ENCODE measurements around the gene CBLL1.

Gene CBLL1

DNA sequence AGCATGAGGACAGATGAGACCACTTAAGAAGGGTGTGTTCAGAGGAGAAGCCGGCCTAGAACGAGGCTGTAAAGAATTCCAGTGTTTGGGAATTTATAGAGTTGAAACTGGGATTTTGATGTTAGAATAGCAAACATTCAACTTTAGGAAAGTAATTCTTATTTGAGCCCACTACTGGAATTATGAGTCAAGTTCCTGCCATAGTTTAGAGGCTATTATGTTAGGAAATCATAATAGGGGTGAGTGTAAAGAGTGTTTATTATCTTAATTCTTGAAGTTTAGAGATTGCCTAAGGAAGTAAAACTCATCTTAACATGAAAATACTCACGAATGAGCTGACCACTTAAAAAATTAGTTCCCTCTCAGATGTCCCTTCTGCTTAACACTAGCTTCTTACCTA lies 2.1 kb downstream of the CBLL1 start:
- DNase-seq = no peak

DNA sequence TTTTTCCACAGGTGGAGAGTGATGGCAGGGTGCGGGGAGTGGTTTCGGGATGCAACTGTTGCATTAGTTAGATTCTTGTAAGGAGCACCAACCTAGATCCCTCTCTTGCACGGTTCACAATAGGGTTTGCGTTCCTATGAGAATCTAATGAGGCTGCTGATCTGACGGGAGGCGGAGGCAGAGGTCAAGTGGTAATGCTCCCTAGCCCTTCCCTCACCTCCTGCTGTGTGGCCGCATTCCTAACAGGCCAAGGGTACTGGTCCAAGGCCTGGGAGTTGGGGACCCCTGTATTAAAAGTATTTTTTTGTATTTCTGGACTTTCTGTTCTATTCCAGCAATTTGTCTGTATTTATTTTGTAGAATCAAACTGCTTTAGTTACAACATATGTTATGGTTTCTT lies 7.2 kb downstream of the CBLL1 start:
- DNase-seq = no peak

DNA sequence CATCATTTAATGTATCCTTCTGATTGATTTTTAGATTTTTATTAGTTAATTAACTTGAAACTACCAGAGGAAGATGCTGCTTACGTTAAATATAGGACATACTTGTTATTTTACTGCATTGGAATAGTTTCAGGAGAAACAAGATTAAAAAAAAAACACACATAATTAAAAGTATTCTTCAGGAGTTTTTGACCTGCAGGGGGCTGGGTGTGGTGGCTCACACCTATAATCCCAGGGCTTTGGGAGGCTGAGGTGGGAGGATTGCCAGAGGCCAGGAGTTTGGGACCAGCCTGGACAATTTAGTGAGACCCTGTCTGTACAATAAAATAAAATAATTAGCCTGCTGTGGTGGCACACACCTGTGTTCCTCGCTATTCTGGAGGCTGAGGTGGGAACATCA lies 10.7 kb downstream of the CBLL1 start:
- peak; percentile 4 for DNase-seq

DNA sequence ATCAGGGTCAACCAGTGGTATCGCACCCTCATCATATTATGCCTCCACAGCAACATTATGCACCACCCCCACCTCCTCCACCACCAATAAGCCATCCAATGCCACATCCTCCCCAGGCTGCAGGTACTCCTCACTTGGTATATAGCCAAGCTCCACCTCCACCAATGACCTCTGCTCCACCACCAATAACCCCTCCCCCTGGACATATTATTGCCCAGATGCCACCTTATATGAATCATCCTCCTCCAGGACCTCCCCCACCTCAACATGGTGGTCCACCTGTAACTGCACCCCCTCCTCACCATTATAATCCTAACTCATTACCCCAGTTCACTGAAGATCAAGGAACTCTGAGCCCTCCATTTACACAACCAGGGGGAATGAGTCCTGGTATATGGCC lies 14.7 kb downstream of the CBLL1 start:
- DNase-seq = no peak

DNA sequence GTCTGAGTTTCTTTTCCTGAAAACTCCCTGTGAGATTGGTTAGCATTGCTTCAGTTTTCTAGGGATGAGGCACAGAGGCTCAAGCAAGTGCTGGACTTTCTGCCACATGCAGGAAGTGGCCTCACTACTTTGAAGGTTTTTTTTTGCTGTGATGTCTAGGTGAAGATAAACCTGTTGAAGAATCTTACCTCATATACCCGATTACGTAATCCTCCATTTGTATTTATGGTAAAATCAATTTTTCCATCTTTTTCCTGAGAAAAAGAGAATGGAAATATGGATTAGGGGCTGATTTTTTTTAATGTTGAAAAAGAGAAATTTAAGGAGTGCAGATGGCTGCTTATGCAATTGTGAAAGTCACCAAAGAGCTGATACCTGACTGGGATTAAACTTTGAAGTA lies 23.4 kb downstream of the CBLL1 start:
- no peak for DNase-seq

DNA sequence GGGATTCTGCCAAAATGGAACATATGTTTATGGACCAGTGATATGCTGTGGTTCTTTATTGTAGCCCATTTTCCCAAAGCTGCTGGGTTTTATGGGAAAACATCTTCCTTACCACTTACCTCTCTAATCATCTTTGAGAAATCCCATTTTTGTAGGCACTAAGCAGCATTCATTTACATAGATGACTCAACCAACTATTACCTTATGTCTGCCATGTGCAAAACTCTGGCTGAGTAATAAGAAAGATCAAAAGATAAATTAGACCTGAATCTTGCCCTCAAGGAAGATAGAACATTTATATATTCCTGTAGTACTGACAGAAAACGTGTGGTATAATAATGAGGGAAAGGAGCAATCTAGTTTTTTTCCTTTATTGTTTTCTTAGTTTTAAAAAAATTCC lies 24.3 kb downstream of the CBLL1 start:
- no peak for DNase-seq

DNA sequence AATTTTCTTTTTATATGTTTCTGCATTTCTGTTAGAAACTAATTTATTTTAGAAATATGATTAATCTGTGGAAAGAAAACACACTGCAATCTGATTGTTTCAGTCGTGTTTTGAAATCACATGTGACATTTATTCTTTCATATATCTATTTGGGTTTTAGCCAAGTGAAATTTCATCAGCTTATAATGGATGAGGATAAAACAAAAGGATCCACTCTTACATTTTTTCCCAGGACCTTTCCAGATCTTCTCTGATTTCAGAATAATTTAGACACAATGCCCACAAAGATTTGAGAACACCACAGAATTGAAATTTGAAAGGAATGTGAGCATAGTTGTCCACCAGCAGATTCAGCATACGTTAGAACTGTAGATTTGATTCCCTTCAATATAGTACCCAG lies 29.1 kb downstream of the CBLL1 start:
- no peak for DNase-seq

DNA sequence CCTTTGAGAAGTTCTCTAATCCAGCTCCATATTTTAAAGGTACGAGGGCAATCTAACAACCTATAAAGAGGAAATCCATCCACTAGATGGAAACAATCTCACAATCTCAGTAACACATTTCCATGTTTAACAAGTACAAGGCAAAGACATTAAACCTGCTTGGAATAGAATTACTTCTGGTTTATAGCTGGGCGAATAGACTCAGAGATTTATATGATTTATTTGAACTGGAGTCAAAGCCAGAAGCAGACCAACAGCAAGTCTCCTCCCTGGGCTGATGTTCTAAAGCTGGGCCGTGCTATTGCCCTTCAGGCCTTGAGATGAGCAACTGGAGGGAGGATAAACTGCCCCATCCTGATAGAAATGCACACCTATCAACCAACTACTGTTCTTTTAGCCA lies 33.8 kb downstream of the CBLL1 start:
- DNase-seq = no peak

DNA sequence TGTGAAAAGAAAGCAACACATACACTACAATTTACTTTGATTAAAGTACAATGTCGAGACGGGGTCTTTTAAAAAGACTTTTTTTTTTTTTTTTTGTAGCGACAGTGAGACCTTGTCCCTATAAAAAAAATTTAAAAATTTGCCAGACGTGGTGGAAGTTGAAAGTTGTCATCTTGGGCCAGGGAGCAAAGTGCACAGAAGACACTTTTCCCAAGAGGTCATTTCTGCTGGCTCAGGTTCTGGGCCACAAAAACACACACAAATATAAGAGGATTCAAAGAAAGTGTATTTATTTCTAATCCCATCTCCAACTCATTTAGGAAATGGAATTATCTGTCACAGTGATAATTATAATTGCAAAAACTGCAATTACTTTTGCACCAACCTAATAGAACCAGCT lies 34.3 kb downstream of the CBLL1 start:
- DNase-seq = no peak

DNA sequence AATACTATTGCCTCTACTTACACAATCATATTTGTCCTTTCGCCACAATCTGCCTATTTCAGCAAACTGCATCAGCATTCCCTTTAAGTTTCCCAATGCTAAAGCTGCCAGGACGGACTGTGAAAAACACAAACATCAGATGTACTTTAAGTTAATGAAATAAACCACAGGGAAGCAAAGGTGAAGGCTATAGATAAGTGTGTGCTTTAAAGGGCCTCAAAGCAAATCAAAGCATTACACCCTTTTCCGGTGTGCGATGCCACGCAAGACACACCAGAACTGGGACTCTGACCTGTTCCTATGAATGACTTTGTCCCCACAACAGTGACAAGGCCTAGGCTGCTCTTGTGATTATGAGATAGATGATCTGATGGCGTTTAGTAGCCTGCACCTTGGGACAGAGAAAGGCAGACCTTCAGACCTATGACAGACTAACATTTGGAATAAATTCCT lies 35.7 kb downstream of the CBLL1 start:
- DNase-seq = no peak

DNA sequence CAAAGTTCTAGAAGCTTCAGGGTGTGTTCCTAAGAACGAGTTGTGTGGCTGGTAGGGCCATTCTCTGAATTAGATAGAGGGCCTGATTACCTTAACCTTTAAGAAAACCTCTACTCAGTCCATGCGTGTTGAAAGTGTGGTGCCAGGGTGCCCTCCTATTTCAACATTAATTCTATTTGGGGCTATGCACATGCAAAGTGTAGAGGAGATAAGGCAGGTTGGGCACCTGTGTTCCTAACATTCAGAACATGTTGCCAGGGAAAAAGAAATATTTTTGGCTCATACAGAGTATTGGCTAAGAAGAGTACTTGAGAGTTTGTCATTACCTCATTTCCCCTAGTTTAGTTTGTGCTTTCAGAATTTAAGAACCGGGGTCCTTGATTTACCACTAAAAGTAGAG lies 38.4 kb downstream of the CBLL1 start:
- DNase-seq = no peak

DNA sequence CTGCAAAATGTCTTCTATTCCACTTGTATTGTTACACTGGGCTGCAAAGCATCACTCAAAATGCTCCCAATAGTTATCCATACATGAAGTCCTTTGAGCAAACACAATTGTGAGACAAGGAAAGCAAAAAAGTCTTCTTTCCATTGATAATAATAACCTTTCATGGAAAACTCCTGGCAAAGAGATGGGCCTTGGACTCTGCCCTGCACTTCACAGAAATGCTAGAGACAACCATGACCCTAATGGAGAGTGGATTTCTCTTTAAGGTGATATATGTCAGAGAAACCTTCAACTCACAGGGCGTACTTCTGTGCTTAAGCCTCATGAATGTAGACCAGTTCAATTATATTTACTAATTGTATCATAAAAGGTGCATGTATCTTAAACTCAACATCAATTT lies 39.7 kb downstream of the CBLL1 start:
- no peak for DNase-seq

DNA sequence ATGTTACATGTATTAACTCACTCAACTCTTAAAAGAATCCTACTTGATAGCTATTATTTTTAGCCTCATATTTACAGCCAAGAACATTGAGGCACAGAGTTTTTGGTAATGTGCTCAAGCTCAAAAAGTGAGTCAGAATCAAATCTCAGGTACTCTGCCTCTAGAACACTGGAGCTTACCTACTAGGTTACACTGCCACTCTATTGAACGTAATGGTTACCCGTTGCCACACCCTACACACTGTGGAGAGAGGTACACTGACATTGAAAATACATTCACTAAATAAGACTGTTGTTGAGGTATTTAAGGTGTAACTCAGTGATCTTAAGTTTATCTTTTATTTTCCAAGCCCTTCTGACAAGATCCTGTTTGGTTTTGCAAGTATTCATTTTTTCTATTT lies 41.2 kb downstream of the CBLL1 start:
- DNase-seq = no peak

DNA sequence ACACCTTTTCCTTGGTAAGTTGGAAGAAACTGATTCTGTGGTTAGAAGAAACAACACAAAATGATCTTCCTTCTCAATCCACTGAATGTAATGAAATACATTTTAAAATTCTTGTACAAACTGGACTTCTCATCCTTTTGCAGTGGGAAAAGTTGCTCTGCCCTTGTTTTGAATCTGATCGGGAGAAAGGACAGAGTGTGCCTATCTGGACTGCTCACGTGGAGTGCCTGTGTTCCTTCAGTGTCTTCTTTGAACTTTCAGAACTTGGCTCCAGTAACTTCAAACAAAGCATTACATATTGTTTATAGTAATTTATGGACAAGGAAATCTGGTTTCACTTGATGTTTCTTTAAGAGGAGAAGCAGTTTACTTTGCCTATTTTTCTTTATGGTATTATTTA lies 42.0 kb downstream of the CBLL1 start:
- no peak for DNase-seq

DNA sequence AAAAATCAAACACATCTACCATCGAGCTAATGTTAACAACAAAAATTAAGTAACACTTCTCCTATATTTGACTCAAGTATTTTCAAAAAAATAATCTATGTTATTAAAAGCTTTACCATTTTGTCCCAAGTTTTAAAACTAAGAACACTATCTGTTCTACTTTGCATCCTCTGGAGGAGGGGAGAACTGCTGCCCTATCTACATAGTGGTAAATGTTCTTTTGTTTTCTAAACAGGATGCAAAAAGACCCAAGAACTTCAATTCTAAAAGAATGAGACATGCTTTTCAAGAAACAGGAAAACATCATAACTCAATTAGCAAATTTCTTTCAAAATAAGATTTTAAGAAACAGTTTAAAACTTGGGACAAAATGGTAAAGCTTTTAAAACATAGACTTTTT lies 44.3 kb downstream of the CBLL1 start:
- no peak for DNase-seq

DNA sequence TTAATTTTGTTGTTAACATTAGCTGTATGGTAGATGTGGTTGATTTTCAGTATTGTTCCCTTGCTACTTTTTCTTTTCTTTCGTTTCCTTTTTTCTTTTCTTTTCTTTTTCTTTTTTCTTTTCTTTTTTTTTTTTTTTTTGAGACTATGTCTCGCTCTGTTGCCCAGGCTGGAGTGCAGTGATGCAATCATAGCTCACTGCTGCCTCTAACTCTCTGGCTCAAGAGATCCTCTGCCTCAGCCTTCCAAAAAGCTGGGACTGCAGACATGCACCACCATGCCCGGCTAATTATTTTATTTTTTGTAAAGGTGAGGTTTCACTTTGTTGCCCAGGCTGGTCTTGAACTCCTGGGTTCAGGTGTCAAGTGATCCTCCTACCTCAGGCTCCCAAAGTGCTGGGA lies 44.7 kb downstream of the CBLL1 start:
- DNase-seq = no peak

DNA sequence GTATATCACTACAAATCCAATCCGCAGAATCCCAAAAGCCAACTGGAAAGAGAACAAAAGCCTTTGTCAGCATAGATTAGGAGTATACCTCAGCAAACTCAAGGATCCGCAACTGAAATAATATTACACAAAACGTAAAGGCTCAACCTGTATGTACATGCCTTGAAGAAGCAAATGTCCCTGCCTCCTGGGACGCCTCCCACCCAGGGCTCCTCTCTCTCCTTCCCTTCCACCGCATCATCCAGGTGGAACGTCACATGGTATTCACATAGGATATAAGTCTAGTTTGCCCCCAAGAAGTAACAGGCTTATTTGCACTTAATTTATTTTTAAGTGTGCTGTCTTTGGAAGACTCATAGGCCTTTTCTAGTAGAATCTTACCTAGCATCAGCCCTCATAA lies 45.7 kb downstream of the CBLL1 start:
- DNase-seq = no peak

DNA sequence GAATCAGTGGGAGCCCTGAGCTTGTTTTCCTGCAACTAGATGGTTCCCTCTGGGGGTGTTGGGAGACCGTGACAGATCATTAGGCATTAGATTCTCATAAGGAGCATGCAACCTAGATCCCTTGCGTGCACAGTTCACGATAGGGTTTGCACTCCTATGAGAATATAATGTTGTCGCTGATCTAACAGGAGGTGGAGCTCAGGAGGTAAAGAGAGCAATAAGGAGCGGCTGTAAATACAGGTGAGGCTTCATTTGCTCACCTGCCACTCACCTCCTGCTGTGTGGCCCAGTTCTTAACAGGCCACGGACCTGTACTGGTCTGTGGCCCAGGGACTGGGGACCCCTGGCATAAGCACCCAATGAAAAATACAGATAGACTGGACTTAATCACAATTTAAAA lies 48.4 kb downstream of the CBLL1 start:
- no peak for DNase-seq

DNA sequence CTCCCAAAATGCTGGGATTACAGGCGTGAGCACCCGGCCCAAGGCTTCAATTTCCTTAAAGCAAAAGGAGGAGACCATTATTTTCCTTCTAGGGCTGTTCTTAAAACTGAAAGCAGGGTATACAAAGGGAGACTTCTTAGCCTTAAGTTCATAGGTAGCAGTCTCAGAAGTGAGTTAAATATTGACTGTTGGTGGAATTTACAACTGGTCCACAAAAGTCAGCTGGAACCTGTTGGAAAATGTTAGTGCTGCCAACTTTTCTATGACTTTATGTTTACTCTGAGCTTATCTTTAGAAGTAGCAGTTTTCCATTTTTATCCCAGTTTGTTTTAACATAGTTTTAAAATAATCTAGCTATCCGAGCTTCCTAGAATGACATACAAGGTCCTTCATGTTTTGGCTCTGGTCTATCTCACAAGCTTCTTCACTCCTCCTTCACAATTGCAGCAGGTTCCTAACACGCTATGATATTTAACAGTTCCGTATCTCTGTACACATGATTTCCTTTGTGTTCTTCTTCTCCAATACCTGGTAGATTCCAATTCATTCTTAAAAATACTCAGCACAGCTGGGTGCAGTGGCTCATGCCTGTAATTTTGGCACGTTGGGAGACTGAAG lies 55.8 kb downstream of the CBLL1 start:
- DNase-seq = no peak

DNA sequence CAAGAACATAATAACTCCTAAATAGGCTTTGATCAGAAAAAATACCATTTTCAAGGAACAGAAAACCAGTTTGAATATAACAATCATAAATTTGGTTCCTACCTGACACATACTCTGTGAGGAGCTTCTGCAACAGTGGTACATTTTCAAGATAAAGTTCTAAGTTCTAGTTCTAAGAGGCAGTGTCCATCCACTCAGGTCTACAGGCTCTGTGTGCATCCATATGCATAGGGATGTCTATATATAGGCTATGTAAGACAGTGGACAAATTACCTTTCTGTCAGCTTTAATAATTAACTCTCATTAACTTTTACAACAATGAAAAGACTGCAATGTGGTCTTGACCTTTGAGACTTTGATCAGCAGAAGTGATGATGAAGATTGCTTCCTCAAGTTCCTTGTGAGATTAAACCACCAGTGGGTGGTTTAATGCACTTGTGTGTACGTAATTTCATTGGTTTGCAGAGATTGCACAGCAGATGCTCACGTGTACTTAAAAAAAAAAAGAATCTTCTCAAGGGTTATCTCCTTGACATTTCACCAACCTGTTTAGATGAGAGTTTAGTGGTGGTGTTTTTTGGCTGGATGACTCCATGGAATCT lies 59.2 kb downstream of the CBLL1 start, which contains the start of gene SLC26A3:
Gene SLC26A3, minus strand, starts transcription at position 215 of the 602 bp plus-strand sequence. CDS start 8,714 bp downstream, outside the sequence.
- DNase-seq = no peak

DNA sequence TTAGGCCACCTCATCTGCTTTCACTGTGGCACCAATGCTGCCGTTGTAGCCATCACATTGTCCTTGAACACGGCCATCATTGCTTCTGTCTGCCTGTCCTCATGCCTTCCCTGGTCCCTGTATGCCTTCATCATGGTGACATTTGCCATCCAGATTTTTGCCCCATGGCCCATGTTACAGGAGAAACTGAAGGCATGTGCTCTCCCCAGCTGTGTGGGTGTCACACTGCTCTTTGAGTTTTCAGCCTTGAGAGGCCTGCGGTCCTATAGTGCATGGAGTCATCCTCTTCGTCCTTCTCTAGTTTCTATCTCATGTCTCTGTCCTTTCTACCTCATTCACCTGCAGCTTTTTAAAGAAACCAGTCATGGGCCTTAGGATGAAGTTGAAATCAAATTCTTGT lies 65.2 kb downstream of the CBLL1 start:
- no peak for DNase-seq

DNA sequence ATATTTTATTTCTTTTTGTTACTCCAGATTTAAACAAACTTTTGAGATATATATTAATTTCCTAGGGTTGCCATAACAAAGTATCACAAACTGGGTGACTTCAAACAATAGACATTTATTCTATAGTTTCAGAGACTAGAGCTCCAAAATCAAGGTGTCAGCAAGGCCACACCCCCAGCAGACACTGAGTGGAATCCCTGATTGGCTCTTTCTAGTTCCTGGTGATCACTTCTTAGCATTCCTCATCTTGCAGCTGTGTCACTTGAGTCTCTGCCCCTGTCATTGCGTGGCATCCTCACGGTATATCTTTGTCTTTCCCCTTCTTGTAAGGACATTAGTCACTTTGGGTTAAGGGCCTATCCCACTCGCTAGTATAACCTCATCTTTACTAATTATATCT lies 66.7 kb downstream of the CBLL1 start:
- no peak for DNase-seq
